ENCODE data around the gene CRTC2.
"Not testable (repeated sequence)": the region's sequence is repeated elsewhere in the genome, so short reads cannot be mapped to it uniquely, and the experiment has no call there.

Gene CRTC2

DNA sequence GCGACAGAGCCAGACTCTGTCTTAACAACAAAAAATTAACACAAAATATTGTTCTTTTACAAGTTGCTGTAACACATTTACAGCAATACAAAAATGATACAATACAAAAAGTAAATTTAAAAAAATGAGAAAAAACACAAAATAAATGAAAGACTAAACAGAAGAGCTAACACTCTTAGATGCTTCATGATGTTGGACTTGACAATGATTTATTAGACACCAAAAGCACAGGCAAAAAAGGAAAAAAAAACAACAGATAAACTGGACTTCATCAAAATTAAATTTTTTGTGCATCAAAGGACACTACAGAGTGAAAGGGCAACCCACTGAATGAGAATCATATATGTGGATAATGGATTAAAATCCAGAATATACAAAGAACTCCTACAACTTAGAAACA is 52.0 kb downstream of the CRTC2 start:
- Histone ChIP-seq H3K9me2 (replicated peaks; ENCODE audit: low read depth, low read length) (no peaks in the 10 kb centered on the region), H3F3A (ENCODE audit: low read depth) (no peaks in the 10 kb centered on the region), H3K4me1 (ENCODE audit: insufficient read depth, low read length, poor library complexity, severe bottlenecking) (no peaks in the 10 kb centered on the region), H4K20me1 (ENCODE audit: insufficient read depth, low read length, poor library complexity, severe bottlenecking) (peaks cover 81% of the 10 kb centered on the region), H2AFZ (ENCODE audit: low read length) (no peak overlapping the region), H3K4me2 (ENCODE audit: low read depth, low read length, poor library complexity, severe bottlenecking) (no peak overlapping the region), H3K4me3 (ENCODE audit: low read length, poor library complexity, severe bottlenecking) (no peak overlapping the region), H3K27me3 (ENCODE audit: insufficient read depth, low read length, poor library complexity, severe bottlenecking) (no peaks in the 10 kb centered on the region), H3K36me3 (ENCODE audit: insufficient read depth, low read length) (peaks cover 17% of the 10 kb centered on the region), H3K9ac (ENCODE audit: low read depth, low read length, poor library complexity, severe bottlenecking) (no peak overlapping the region), H3K79me2 (ENCODE audit: insufficient read depth, low read length) (peaks cover 97% of the 10 kb centered on the region), H3K9me3 (ENCODE audit: insufficient read depth, low read depth, low read length) (no peaks in the 10 kb centered on the region)
- no peak for TF ChIP-seq EZH2phosphoT487 (IDR thresholded peaks at IDR 0.05; ENCODE audit: borderline replicate concordance)
- TF ChIP-seq, protein P1, sequence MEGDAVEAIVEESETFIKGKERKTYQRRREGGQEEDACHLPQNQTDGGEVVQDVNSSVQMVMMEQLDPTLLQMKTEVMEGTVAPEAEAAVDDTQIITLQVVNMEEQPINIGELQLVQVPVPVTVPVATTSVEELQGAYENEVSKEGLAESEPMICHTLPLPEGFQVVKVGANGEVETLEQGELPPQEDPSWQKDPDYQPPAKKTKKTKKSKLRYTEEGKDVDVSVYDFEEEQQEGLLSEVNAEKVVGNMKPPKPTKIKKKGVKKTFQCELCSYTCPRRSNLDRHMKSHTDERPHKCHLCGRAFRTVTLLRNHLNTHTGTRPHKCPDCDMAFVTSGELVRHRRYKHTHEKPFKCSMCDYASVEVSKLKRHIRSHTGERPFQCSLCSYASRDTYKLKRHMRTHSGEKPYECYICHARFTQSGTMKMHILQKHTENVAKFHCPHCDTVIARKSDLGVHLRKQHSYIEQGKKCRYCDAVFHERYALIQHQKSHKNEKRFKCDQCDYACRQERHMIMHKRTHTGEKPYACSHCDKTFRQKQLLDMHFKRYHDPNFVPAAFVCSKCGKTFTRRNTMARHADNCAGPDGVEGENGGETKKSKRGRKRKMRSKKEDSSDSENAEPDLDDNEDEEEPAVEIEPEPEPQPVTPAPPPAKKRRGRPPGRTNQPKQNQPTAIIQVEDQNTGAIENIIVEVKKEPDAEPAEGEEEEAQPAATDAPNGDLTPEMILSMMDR (conservative IDR thresholded peaks at IDR 0.05; ENCODE audit: low read length) = no peak

DNA sequence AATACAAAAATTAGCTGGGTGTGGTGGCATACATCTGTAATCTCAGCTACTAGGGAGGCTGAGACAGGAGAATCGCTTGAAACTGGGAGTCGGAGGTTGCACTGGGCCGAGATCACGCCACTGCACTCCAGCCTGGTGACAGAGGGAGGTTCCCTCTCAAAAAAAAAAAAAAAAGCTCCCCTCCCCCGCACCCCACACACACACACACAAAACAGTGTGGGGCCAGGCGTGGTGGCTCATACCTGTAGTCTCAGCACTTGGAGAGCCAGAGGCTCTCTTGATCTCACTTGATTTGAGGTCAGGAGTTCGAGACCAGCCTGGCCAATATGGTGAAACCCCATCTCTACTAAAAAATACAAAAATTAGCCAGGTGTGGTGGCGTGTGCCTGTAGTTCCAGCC is 52.5 kb downstream of the CRTC2 start:
- Histone ChIP-seq H3K79me2 (ENCODE audit: insufficient read depth, low read length) (peaks cover 97% of the 10 kb centered on the region), H3K36me3 (ENCODE audit: insufficient read depth, low read length) (peaks cover 17% of the 10 kb centered on the region), H4K20me1 (ENCODE audit: insufficient read depth, low read length, poor library complexity, severe bottlenecking) (peaks cover 81% of the 10 kb centered on the region)
- not testable (repeated sequence) for H3K9ac ChIP-seq (ENCODE audit: low read depth, low read length, poor library complexity, severe bottlenecking); H3F3A ChIP-seq (ENCODE audit: low read depth); H3K9me3 ChIP-seq (ENCODE audit: insufficient read depth, low read depth, low read length); H3K4me3 ChIP-seq (ENCODE audit: low read length, poor library complexity, severe bottlenecking); H3K9me2 ChIP-seq (replicated peaks; ENCODE audit: low read depth, low read length); H3K4me1 ChIP-seq (ENCODE audit: insufficient read depth, low read length, poor library complexity, severe bottlenecking); H3K27me3 ChIP-seq (ENCODE audit: insufficient read depth, low read length, poor library complexity, severe bottlenecking); H2AFZ ChIP-seq (ENCODE audit: low read length); H3K4me2 ChIP-seq (ENCODE audit: low read depth, low read length, poor library complexity, severe bottlenecking)

DNA sequence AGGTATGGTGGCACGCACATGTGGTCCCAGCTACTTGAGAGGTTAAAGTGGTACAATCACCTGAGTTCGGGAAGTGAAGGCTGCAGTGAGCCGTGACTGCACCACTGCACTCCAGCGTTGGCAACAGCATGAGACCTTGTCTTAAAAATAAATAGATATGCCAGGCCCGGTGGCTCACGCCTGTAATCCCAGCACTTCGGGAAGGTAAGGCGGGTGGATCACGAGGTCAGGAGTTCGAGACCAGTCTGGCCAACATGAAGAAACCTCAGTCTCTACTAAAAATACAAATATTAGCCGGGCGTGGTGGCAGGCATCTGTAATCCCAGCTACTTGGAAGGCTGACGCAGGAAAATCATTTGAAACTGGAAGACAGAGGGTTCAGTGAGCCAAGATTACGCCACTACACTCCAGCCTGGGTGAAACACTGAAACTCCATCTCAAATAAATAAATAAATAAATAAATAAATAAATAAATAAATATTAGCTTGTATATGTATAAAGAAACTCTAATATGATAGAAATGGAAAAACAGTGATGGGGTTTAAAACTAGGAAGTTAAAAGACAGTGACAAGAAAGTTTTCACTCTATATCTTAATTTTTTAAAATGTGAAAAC is 54.5 kb downstream of the CRTC2 start:
- Histone ChIP-seq H3F3A (ENCODE audit: low read depth) (no peaks in the 10 kb centered on the region), H3K9me2 (replicated peaks; ENCODE audit: low read depth, low read length) (no peaks in the 10 kb centered on the region), H2AFZ (ENCODE audit: low read length) (no peak overlapping the region), H3K79me2 (ENCODE audit: insufficient read depth, low read length) (peaks cover 98% of the 10 kb centered on the region), H3K9ac (ENCODE audit: low read depth, low read length, poor library complexity, severe bottlenecking) (no peak overlapping the region), H3K27me3 (ENCODE audit: insufficient read depth, low read length, poor library complexity, severe bottlenecking) (no peaks in the 10 kb centered on the region), H4K20me1 (ENCODE audit: insufficient read depth, low read length, poor library complexity, severe bottlenecking) (peaks cover 82% of the 10 kb centered on the region), H3K9me3 (ENCODE audit: insufficient read depth, low read depth, low read length) (no peaks in the 10 kb centered on the region), H3K4me2 (ENCODE audit: low read depth, low read length, poor library complexity, severe bottlenecking) (no peak overlapping the region), H3K4me3 (ENCODE audit: low read length, poor library complexity, severe bottlenecking) (no peak overlapping the region), H3K36me3 (ENCODE audit: insufficient read depth, low read length) (peaks cover 29% of the 10 kb centered on the region), H3K4me1 (ENCODE audit: insufficient read depth, low read length, poor library complexity, severe bottlenecking) (no peaks in the 10 kb centered on the region)
- TF ChIP-seq, protein P1 (conservative IDR thresholded peaks at IDR 0.05; ENCODE audit: low read length) = no peak

DNA sequence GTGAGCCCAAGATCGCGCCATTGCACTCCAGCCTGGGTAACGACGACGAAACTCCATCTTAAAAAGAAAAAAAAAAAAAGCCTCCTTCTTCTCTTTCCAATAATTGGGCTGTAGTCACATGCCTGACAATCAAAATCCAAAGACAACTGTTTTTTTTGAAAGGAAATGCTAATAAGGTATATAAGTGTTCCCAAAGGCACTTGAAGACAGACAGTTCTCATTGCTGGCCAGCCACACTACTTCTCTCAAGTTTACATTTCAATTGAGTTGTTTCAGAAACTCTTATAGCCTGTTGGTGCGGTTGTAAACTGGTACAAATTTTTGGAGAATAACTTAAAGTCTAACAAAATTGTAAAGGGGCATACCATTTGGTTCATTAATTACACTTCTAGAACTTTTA is 58.9 kb downstream of the CRTC2 start:
- H3K4me2 ChIP-seq (ENCODE audit: low read depth, low read length, poor library complexity, severe bottlenecking) = no peak overlapping the region

More for the DNA sequence above, 58.9 kb downstream of the CRTC2 start:
- H2AFZ ChIP-seq (ENCODE audit: low read length) = no peak overlapping the region
- no peak overlapping the region for H3K9ac ChIP-seq (ENCODE audit: low read depth, low read length, poor library complexity, severe bottlenecking)
- H3K4me3 ChIP-seq (ENCODE audit: low read length, poor library complexity, severe bottlenecking) = no peak overlapping the region
- H3K4me1 ChIP-seq (ENCODE audit: insufficient read depth, low read length, poor library complexity, severe bottlenecking) = no peaks in the 10 kb centered on the region
- no peaks in the 10 kb centered on the region for H3K27me3 ChIP-seq (ENCODE audit: insufficient read depth, low read length, poor library complexity, severe bottlenecking)
- no peaks in the 10 kb centered on the region for H3F3A ChIP-seq (ENCODE audit: low read depth)
- peaks cover 69% of the 10 kb centered on the region for H4K20me1 ChIP-seq (ENCODE audit: insufficient read depth, low read length, poor library complexity, severe bottlenecking)
- no peaks in the 10 kb centered on the region for H3K9me2 ChIP-seq (replicated peaks; ENCODE audit: low read depth, low read length)
- H3K9me3 ChIP-seq (ENCODE audit: insufficient read depth, low read depth, low read length) = no peaks in the 10 kb centered on the region
- no peak for TF ChIP-seq EZH2phosphoT487 (IDR thresholded peaks at IDR 0.05; ENCODE audit: borderline replicate concordance)
- TF ChIP-seq, protein P1 (conservative IDR thresholded peaks at IDR 0.05; ENCODE audit: low read length) = no peak
- peaks cover 40% of the 10 kb centered on the region for H3K36me3 ChIP-seq (ENCODE audit: insufficient read depth, low read length)
- peaks cover 96% of the 10 kb centered on the region for H3K79me2 ChIP-seq (ENCODE audit: insufficient read depth, low read length)
